Activated effector memory CD4-positive, alpha-beta T cell treated with anti-CD3 and anti-CD28 coated beads, Interleukin-2, amount 50 U/mL, for 16 hours (primary cell): Measurements from ENCODE around the gene ARID4B.
"Not testable (repeated sequence)": the region's sequence is repeated elsewhere in the genome, so short reads cannot be mapped to it uniquely, and the experiment has no call there.

Experiments used
- DNase-seq: peaks from one replicate; pipeline ENCODE4 v3.0.0-alpha.2; 2020

Gene ARID4B, protein sequence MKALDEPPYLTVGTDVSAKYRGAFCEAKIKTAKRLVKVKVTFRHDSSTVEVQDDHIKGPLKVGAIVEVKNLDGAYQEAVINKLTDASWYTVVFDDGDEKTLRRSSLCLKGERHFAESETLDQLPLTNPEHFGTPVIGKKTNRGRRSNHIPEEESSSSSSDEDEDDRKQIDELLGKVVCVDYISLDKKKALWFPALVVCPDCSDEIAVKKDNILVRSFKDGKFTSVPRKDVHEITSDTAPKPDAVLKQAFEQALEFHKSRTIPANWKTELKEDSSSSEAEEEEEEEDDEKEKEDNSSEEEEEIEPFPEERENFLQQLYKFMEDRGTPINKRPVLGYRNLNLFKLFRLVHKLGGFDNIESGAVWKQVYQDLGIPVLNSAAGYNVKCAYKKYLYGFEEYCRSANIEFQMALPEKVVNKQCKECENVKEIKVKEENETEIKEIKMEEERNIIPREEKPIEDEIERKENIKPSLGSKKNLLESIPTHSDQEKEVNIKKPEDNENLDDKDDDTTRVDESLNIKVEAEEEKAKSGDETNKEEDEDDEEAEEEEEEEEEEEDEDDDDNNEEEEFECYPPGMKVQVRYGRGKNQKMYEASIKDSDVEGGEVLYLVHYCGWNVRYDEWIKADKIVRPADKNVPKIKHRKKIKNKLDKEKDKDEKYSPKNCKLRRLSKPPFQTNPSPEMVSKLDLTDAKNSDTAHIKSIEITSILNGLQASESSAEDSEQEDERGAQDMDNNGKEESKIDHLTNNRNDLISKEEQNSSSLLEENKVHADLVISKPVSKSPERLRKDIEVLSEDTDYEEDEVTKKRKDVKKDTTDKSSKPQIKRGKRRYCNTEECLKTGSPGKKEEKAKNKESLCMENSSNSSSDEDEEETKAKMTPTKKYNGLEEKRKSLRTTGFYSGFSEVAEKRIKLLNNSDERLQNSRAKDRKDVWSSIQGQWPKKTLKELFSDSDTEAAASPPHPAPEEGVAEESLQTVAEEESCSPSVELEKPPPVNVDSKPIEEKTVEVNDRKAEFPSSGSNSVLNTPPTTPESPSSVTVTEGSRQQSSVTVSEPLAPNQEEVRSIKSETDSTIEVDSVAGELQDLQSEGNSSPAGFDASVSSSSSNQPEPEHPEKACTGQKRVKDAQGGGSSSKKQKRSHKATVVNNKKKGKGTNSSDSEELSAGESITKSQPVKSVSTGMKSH (N-terminal part only)

DNA sequence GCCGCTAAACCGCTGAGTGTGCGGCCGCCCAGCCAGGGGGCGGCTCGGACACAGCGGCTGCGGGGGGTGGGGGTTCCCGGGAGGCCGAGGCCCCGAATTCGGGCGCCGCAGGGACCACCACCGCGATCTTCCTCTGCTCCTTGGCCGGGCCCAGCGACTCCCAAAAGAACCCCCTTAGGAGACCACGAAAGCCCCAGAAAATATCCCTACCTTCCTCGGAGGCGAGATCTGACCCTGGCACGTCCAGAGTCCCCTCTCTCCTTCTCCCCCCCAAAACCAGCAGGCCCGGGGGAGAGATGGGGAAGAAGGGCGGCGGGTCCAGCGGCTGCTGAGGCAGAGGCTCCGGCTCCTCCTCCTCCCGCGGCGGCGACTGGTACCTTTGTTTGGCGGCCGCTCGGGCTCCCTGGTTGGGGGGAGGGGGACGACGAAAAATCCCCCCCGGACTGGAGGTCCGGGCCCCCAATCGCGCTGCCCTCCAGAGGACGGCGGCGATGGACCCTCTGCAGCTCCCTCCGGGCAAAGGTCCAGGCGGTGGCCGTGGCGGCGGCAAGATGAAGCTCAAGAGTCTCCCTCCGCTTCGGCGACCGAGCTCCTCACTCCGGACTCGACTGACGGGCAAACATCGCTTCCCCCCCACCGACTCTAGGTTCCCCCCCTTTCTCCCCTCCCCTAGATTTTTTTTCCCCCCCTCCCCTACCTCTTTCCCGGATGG lies at the start of gene ARID4B:
Gene ARID4B, minus strand, starts transcription at position 621 of the 712 bp plus-strand sequence. CDS start 1,260 bp downstream, outside the sequence.
- peak; percentile 87 for DNase-seq

DNA sequence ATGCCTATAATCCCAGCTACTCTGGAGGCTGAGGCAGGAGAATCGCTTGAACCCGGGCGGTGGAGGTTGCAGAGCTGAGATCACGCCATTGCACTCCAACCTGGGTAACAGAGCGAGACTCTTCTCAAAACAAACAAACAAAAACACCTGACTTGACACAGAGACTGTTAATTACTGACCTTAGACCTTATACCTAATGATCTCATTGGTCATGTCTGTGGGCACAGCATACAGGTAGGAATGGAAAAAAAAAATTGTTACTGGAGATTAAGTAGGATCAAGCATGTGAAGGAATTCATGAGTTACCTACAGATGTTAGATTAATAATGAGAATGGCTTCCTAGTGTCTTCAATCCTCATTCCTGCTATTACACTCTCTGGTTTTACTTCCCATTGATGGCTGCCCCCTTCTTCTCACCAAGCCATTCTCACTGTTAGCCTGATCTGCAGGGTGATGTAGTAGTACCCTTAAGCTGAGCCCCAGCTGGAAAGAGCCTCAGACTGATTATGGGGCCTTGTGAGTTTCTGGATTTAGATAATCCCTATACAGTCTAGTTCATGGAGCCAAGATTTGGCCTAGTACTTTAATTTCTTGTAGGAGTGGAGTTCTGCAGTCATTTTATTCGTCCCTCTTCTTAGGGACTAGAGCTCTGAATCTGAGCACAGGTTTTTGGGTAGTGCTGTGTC lies 48.1 kb upstream of the ARID4B start:
- DNase-seq: no peak

DNA sequence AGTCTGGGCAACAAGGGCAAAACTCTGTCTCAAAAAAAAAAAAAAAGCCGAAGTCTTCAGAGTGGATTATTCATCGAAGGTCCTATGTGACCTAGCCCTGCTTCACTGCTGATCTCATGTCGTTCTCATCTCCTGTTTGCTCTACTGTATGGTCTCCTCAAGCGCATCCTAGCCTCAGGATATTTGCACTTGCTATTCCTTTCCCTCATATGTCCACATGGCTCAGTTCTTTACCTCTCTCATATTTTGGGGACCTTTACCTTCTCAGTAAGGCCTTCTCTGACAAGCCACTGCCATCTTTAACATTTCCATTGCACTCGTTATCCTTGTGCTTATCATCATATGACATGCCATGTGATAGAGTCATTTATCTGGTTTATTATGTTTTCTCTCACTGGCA lies 41.8 kb upstream of the ARID4B start:
- DNase-seq: no peak

DNA sequence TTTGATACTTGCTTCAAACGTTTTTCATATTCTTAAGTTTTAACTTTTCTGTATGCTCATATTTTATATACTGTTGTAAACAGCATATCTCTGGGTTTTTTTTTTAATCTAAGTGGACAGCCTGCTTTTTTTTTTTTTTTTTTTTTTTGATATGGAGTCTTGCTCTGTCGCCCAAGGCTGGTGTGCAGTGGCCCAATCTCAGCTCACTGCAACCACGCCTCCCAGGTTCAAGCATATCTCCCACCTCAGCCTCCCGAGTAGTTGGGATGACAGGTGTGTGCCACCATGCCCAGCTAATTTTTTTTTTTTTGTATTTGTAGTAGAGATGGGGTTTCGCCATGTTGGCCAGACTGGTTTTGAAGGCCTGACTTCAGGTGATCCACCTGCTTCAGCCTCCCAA lies 40.4 kb upstream of the ARID4B start:
- DNase-seq: no peak

DNA sequence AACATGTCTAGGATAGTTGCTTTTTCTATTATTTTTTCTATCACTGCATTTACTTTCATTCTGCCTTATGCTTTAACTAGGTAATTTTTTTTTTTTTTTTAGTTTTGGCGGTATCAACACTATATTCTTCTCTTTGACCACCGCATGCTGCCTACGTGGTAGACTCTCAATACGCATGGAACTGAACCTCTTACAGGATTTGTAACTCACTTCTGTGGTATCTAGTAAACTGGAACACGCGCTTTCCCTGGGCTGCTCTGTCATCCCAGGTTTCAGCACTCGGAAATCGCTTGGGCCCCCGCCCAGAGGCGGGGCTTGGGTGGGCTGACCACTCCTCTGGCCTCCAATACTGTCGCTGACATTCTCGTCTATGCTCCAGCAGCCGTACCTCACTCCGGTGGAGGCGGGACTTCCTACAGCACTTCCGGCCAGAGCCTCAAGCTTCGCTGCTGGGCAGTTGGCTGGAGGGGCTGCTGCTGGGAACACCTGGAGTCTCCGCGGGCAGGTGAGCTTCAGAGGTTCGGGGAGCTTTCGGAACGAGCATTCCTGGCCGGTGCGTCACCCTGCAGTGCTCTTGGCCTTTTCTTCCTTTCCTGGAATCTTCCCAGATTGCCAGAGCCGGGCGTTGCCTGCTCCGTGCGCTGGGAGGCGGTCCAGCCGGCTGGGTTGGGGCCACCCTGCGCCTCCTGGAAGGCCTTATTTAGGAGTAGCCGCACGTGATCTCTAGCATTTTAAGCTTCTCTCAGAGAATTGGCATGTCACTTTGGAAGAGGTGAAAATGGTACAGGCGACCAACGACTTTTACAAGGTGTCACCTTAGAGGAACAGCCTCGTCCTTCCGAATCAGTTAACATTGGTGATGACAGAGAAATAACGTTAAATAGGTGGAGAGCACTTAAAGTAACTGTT lies 39.3 kb upstream of the ARID4B start, which contains the start of gene TBCE:
Gene TBCE, plus strand, starts transcription at position 428 of the 909 bp plus-strand sequence. CDS start 12,623 bp downstream, outside the sequence.
- peak; percentile 95 for DNase-seq

DNA sequence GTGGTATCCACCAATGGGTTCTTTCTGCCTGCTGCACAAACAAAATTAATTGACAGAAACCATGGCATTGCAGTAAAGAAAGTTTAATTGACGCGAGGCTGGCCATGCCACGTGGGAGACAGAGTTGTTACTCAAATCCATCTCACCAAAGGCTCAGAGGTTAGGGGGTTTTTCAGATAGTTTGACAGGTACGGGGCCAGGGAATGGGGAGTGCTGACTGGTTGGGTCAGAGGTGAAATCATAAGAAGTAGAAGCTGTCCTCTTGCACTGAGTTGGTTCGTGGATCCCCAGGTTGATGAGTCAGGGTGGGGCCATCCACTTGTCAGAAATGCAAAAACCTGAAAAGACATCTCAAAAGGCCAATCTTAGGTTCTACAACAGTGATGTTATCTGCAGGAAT lies 38.3 kb upstream of the ARID4B start:
- peak; percentile 70 for DNase-seq

DNA sequence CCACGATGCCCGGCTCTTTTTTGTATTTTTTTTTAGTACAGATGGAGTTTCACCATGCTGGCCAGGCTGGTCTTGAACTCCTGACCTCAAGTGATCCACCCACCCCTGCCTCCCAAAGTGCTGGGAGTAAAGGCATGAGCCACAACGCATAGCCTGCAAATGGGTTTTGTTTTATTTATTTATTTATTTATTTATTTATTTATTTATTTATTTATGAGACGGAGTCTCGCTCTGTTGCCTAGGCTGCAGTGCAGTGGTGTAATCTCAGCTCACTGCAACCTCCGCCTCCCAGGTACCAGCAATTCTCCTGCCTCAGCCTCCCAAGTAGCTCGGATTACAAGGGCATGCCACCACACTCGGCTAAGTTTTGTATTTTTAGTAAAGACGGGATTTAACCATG lies 36.2 kb upstream of the ARID4B start:
- DNase-seq: not testable (repeated sequence)

DNA sequence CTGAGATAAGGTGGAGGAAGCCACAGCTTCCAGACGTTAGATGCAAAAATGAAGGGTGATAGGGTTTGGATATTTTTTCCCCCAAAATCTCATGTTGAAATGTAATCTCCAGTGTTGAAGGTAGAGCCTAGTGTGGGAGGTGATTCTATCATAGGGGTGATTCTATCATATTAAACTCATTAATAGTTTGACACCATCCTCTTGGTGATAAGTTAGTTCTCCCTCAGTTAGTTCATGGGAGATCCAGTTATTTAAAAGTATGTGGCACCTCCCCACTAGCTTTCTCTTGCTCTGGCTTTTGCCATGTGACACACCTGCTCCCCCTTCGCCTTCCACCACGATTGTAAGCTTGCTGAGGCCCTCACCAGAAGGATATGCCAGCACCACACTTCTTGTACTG lies 30.9 kb upstream of the ARID4B start:
- no peak for DNase-seq

DNA sequence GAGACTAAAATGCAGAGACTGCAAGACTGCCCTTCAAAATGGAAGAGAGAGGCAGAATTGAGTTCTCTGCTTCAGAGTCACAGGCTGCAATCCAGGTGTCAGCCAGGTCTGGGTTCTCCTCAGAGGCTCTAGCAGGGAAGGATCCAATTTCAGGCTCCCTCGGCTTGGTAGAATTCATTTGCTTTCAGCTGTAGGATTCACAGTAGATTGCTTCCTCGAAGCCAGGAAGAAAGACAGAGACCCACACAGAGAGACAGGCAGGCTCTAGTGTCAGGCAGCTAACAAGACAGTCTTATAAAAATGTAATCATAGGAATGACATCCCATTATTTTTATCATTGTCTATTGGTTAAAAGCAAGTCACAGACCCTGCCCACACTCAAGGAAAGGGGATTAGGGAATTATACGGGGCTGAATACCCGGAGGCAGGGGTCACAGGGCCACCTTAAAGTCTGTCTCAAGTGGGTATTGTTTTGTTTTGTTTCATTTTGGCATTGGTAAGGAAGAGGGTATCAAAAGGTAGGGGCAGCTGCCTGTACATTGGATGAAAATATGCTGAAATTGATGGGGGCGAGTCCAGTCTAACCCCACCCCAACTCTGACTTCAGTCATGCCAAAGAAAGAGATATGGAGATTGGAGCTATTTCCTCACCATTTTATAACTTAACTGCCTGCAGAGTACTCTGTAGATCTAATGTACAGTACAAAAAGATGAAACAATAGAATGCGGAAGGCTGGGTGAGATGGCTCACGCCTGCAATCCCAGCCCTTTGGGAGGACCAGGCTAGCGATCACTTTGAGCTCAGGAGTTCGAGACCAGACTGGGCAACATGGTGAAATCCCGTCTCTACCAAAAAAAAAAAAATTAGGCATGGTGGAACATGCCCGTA lies 29.8 kb upstream of the ARID4B start:
- DNase-seq: no peak

DNA sequence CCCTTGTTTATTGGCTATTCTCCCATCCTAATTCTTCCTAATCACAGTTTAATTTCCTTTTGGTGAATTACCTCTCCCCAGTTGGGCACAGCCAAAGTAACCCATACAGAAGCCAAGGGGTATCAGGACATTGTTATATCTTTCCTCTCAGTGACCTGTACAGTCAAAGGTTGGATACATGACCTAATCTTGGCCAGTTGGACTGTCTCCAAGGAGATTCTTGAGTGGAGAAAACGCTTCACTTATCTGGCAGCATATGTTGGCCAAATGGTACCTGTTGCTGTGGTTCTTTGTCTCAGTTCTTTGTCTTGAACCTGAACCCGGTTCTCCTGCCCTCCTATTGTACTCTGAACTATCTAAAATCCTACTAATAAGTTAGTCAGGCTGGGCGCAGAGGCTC lies 23.9 kb upstream of the ARID4B start:
- DNase-seq: no peak

DNA sequence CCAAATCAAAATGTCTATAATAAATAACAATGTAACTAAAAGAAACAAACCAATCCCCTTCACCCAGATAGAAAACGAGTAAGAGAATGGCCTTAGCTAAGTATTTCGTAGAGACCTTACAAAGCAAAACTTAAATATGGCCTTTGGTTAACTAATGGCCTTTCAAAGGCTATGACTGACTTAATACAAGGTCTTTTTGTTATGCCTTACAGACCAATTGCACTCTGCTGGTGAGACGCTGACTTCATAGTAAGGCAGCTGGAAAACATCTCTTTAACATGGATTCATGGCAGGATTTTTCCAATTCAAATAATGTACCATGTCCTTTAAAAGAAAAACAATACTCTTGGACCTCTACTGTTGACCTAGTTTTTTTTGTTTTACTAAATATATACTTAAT lies 23.5 kb upstream of the ARID4B start:
- no peak for DNase-seq

DNA sequence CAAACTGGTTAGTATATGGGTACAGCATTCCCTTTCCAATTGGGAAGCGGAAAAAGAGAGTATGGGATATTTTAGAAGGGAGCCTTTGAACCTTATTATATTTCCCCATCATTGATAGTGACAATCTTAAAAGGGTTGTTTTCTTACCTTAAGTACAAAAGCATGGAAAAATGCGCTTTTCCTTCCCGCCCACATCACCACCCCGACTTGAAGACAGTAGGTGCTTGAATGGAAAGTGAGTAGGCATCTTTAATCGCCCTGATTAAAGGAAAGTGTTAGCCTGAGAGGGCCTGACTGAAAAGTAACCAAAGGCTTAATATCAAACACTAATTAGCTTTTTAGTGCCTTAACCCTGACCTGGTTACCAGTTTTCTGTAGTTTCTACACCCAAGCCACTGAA lies 15.7 kb upstream of the ARID4B start:
- DNase-seq: no peak

DNA sequence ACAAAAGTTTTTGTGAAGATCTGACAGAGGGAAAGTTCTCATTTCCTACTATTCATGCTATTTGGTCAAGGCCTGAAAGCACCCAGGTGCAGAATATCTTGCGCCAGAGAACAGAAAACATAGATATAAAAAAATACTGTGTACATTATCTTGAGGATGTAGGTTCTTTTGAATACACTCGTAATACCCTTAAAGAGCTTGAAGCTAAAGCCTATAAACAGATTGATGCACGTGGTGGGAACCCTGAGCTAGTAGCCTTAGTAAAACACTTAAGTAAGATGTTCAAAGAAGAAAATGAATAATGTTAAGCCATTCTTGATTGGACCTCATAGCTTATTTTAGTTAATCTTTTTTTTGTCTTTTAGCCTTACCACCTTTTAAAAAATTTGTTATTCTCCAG lies 14.5 kb upstream of the ARID4B start:
- DNase-seq: no peak

DNA sequence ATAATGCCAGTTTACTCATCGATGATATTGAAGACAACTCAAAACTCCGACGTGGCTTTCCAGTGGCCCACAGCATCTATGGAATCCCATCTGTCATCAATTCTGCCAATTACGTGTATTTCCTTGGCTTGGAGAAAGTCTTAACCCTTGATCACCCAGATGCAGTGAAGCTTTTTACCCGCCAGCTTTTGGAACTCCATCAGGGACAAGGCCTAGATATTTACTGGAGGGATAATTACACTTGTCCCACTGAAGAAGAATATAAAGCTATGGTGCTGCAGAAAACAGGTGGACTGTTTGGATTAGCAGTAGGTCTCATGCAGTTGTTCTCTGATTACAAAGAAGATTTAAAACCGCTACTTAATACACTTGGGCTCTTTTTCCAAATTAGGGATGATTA lies 14.1 kb upstream of the ARID4B start:
- no peak for DNase-seq

DNA sequence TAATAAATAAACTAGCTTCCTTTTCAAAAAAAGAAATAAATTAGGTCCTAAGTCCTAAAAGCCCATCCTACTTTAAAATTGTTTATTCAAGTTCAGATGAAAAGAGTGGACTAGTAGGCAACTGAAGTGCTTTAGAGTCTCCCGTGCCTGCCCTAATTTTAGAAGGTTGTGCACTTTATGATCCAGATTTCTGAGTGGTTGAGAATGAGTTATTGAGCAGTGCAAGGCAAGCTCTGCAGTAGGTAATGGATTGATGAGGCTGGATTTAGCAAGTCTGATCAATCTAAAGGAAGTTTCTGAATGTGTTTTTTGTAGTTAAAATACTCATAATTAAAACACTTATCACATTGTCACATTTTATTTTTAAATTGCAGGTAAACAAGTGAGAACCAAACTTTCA lies 13.4 kb upstream of the ARID4B start:
- DNase-seq: no peak

DNA sequence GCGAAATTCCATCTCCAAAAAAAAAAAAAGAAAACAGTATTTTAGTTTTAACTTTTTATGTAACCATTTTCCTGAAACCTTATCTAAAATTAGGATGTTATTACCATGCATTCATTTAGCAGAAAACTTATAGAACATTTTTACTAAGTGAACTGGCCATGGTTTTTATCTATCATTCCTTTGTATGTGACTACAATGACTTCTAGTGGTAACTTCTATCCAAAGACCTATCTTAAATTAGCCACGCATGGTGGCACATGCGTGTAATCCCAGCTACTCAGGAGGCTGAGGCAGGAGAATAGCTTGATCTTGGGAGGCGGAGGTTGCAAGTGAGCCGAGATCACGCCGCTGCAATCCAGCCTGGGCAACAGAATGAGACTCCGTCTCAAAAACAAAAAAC lies 11.8 kb upstream of the ARID4B start:
- no peak for DNase-seq

DNA sequence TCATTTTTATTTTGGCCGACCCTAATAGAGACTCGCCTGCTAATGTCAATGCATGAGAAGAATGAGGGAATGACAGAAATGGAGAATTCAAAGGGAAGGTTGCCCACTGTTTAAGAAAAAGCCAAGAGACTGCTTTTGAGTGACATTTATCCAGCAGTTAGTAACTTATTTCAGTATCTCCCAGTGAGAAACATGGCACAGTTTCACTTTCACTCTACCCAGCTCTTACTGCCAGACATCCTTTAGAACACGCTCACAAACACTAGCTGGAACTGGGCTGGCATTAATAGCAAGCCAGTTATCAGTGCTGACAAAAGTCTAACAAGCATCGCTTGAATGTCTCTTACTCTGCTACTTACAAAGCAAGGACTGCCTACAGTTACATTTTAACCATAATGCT lies 8.9 kb upstream of the ARID4B start:
- no peak for DNase-seq

DNA sequence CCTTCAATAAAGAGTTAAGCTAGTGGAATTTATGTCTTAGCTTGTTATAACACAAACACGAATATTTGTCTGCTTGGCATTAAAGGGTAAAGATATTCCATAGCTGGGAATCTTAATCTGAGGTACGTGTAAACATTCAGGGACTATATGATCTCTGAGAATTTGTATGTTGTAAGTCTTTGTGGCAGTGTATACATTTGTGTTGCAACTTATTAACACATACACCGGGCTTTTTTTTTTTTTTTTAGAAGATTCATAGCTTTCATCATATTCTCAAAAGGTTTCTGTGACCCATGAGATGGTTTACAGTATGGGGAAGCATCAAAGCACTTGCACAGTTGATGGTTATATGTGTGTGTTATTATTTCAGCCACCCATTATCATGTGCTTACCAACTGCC lies 3.4 kb upstream of the ARID4B start:
- DNase-seq: no peak

DNA sequence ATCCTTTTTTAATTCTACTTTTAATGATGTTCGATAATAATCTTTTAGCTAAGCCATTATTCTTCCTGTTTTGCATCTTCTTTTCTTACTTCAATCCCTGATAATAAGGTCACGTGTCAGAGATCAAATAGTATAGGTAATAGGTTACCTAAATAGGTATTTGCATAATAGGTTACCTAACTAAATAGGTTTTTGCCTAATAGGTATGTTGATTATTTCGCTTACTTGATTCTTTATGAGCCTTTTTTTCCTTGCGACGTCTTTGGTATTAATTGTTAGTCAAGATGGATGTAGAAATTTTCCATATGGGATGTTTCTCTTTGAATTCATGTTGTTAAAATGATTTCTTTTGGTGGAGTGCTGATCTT lies 2.9 kb upstream of the ARID4B start:
- no peak for DNase-seq
